Neural crest cell (in vitro differentiated cells): ENCODE measurements around the gene PTH1R. TPM values are rescaled to one million over a fixed set of nuclear protein-coding genes. Genes with fewer than 3 reads are reported as not detected.

Experiments used
- DNase-seq: peaks from one replicate; pipeline ENCODE4 v3.0.0; 2021; ENCODE audit warnings: low read depth, mixed read lengths, low spot score
- H3K27ac Mint-ChIP-seq: one replicate; pipeline ENCODE4 v1.8.0; 2021; ENCODE audit warnings: mild to moderate bottlenecking, mixed read lengths; ENCODE audit not compliant: unreplicated experiment
- H3K27me3 Mint-ChIP-seq: 2 replicates; pipeline ENCODE4 v1.8.0; 2021; ENCODE audit warnings: low read depth, mild to moderate bottlenecking, mixed read lengths
- H3K36me3 Mint-ChIP-seq: 2 replicates; pipeline ENCODE4 v1.8.0; 2021; ENCODE audit warnings: low read depth, mild to moderate bottlenecking, mixed read lengths
- H3K4me1 Mint-ChIP-seq: 2 replicates; pipeline ENCODE4 v1.8.0; 2021; ENCODE audit warnings: mixed read lengths
- H3K4me3 Mint-ChIP-seq: one replicate; pipeline ENCODE4 v1.8.0; 2021; ENCODE audit warnings: mild to moderate bottlenecking, mixed read lengths
- H3K9me3 Mint-ChIP-seq: 2 replicates; pipeline ENCODE4 v1.8.0; 2021; ENCODE audit warnings: mixed read lengths
- total RNA-seq: library from RNA; stranded (reverse); gene quantifications from 2 replicates; pipeline ENCODE4 v1.2.1, GENCODE V29; 2021
- TF ChIP-seq, protein P1 (sequence below): fragments of 200-600 bp; sonication (generic); conservative IDR thresholded peaks from 2 replicates; pipeline ENCODE4 v1.5.0; 2021; ENCODE audit warnings: antibody characterized with exemption, mild to moderate bottlenecking

PTH1R gene
- total RNA-seq, 1 donor from 2014 or later, result 0.14 TPM

DNA sequence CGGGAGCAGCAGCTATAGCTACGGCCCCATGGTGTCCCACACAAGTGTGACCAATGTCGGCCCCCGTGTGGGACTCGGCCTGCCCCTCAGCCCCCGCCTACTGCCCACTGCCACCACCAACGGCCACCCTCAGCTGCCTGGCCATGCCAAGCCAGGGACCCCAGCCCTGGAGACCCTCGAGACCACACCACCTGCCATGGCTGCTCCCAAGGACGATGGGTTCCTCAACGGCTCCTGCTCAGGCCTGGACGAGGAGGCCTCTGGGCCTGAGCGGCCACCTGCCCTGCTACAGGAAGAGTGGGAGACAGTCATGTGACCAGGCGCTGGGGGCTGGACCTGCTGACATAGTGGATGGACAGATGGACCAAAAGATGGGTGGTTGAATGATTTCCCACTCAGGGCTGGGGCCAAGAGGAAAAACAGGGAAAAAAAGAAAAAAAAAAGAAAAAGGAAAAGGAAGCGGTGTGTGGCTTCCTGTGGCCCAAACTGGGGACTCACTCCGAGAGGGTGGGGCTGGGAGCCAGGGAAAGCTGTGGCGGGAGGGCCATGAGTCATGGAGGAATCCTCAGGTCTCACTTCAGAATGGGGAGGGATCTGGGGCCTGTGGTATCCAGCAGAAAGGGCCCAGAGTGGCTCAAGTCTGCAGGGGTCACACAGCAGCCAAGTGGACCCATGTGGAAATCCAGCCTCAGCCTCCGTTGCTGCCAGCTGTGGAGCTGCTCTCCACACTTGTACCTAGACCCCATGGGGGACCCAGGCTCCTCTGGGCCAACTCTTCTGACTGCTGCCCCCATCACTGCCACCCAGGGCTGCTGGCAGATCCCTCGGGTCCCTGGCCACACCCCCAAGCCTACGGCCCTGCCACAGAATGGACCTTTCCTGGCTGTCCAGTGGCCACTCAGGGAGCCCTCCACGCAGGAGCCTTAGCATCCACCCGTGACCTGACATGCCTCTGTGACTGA, 26.1 kb downstream of the PTH1R start:
- H3K27ac Mint-ChIP-seq, result no peak overlapping the region
- H3K9me3 Mint-ChIP-seq, result no peaks in the 10 kb centered on the region
- H3K4me3 Mint-ChIP-seq, result no peak overlapping the region
- DNase-seq, result no peak
- TF ChIP-seq, protein P1, sequence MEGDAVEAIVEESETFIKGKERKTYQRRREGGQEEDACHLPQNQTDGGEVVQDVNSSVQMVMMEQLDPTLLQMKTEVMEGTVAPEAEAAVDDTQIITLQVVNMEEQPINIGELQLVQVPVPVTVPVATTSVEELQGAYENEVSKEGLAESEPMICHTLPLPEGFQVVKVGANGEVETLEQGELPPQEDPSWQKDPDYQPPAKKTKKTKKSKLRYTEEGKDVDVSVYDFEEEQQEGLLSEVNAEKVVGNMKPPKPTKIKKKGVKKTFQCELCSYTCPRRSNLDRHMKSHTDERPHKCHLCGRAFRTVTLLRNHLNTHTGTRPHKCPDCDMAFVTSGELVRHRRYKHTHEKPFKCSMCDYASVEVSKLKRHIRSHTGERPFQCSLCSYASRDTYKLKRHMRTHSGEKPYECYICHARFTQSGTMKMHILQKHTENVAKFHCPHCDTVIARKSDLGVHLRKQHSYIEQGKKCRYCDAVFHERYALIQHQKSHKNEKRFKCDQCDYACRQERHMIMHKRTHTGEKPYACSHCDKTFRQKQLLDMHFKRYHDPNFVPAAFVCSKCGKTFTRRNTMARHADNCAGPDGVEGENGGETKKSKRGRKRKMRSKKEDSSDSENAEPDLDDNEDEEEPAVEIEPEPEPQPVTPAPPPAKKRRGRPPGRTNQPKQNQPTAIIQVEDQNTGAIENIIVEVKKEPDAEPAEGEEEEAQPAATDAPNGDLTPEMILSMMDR, result no peak
- no peaks in the 10 kb centered on the region for H3K27me3 Mint-ChIP-seq
- H3K36me3 Mint-ChIP-seq, result no peaks in the 10 kb centered on the region
- no peaks in the 10 kb centered on the region for H3K4me1 Mint-ChIP-seq

DNA sequence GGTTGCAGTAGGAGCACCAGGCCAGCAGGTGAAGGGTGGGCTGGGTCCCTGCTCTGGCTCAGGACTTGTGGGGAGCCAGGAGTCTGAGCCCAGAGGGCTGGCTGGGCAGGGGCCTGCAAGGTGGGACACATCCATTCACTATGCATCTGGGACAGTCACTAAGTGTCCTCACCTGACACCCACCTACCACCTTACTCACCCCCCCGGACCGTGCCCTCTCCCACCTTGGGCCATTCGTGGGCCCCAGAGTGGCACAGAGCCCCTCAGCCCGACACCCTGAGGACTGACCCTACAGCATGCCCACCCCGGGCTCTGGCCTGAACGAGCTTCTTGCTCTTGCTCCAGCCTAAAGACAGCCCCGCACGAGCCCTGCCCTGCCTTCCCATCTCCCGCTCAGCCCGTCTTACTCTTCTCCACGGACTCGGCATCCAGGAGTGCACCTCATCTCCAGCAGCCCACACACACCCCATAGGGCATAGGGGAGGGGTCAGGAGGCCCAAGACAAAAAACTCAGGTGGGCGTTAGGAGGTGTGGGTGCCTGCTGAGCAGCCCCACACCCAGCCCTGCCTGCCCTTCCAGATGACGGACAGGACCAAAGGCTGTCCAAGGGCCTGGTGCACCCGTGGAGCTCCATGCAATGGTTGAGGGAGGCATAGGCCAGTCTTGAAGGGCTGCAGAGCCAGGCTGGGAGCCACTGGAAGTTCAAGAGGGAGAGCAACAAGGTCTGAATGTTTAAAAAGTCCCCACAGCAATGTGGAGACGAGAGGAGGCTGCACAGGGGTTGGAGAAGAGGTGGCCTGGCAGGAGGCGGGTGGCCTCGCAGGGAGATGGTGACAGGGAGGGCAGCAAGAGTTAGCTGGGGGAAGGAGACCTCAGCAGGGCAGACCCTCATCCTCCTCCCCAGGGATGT, 27.0 kb downstream of the PTH1R start:
- TF ChIP-seq, protein P1, result no peak
- H3K36me3 Mint-ChIP-seq, result no peaks in the 10 kb centered on the region
- H3K27me3 Mint-ChIP-seq, result no peaks in the 10 kb centered on the region
- no peak overlapping the region for H3K4me3 Mint-ChIP-seq
- H3K4me1 Mint-ChIP-seq, result peaks cover 4% of the 10 kb centered on the region
- H3K9me3 Mint-ChIP-seq, result no peaks in the 10 kb centered on the region
- no peak overlapping the region for H3K27ac Mint-ChIP-seq
- DNase-seq, result no peak

DNA sequence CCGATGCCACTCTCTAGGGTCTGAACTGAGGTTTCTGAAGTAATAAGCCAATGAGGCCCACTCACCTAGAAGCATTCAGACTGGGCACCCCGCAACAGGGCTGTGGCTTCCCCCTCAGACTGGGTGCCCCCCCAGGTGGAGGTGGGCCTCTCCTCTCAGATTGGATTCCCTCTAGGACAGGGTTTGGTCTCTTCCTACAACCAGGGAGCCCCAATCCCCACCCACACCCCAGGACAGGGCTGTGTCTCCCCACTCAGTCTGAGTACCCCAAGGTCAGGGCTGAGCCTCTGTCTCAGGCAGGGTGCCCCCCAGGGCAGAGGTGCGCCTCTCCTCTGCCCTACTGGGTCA, 27.7 kb downstream of the PTH1R start:
- Mint-ChIP-seq H3K4me3 (no peak overlapping the region), H3K27me3 (no peaks in the 10 kb centered on the region), H3K36me3 (no peaks in the 10 kb centered on the region), H3K27ac (no peak overlapping the region), H3K4me1 (peaks cover 6% of the 10 kb centered on the region), H3K9me3 (no peaks in the 10 kb centered on the region)
- DNase-seq, result no peak
- TF ChIP-seq, protein P1, result no peak

DNA sequence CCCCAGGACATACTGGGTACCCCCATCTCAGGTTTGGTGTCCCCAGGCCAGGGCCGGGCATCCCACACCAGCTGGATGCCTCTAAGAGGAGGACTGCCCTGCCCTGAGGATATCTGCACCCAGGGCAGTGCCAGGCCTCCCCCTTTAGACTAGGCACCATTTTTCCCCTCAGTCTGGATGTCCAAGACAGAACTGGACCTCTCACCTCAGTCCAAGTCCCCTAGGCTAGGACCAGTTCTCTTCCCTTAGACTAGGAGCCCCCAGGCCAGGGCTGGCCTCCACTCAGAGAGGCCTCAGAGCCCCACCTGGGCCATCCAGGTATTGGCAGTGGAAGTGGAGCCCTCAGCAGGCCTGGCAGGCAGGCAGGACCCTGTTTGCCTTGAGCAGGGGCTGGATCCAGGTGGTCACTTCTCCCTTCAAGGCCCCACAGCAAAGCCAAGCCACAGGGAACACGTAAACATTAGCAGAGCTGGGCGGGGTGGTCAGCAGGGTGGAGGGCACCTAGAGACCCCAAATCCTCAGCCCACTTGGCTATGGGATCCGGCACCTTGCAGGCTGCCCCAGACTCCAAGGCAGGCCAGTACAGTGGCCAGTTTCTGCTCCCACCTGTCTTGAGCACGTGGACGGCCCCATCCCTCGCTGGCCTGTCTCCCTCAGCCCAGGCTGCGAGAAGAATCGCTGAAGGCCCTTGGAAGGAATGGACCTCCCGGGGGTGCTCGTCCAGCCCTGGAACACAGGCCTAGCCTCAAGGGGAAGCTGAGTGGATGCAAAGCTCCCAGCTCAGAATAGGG, 28.3 kb downstream of the PTH1R start:
- no peak for DNase-seq
- no peaks in the 10 kb centered on the region for H3K27me3 Mint-ChIP-seq
- H3K4me1 Mint-ChIP-seq, result peaks cover 6% of the 10 kb centered on the region
- TF ChIP-seq, protein P1, result no peak
- H3K36me3 Mint-ChIP-seq, result no peaks in the 10 kb centered on the region
- H3K27ac Mint-ChIP-seq, result no peak overlapping the region
- no peaks in the 10 kb centered on the region for H3K9me3 Mint-ChIP-seq
- no peak overlapping the region for H3K4me3 Mint-ChIP-seq

DNA sequence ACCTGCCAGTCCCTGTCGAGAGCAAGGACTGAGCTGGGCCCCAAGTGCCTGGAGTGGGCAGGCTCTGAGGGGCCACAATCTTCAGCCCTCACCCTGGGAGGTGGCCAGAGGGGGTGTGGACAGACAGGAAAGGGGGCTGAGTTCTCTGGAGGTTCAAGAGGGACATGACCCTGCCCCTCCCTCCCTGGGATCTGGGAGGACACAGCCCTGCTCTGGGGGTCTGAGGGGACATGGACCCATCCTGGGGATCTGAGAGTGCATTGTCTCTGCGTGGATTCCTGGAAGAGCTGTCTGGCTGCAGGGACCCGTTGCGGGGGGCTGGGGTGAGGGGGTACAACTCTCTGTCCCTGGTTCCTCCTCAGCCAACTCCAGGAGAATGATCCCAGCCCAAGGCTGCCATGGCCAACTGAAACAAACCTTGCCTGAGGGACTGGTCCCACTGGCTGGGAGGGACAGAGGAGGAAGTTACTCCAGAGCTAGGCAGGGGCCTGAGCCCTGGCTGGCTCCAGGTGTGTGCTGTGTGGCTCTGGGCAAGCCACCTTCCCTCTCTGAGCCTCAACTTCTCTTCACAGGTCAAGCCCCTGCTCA, 29.0 kb downstream of the PTH1R start:
- no peak overlapping the region for H3K27ac Mint-ChIP-seq
- no peaks in the 10 kb centered on the region for H3K9me3 Mint-ChIP-seq
- H3K4me1 Mint-ChIP-seq, result peaks cover 6% of the 10 kb centered on the region
- TF ChIP-seq, protein P1, result no peak
- H3K4me3 Mint-ChIP-seq, result no peak overlapping the region
- no peaks in the 10 kb centered on the region for H3K27me3 Mint-ChIP-seq
- no peaks in the 10 kb centered on the region for H3K36me3 Mint-ChIP-seq
- no peak for DNase-seq
